ENCODE results near the gene CDH22.

GRCh38 chr20:46285072-46285471 is 23.2 kb downstream of the CDH22 start:
- no peak for TF ChIP-seq EZH2 (IDR thresholded peaks at IDR 0.05)
- TF ChIP-seq, protein P1, sequence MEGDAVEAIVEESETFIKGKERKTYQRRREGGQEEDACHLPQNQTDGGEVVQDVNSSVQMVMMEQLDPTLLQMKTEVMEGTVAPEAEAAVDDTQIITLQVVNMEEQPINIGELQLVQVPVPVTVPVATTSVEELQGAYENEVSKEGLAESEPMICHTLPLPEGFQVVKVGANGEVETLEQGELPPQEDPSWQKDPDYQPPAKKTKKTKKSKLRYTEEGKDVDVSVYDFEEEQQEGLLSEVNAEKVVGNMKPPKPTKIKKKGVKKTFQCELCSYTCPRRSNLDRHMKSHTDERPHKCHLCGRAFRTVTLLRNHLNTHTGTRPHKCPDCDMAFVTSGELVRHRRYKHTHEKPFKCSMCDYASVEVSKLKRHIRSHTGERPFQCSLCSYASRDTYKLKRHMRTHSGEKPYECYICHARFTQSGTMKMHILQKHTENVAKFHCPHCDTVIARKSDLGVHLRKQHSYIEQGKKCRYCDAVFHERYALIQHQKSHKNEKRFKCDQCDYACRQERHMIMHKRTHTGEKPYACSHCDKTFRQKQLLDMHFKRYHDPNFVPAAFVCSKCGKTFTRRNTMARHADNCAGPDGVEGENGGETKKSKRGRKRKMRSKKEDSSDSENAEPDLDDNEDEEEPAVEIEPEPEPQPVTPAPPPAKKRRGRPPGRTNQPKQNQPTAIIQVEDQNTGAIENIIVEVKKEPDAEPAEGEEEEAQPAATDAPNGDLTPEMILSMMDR (IDR thresholded peaks at IDR 0.05): no peak
